ENCODE results near the gene IFT25. TPM values are rescaled to one million over a fixed set of nuclear protein-coding genes. Genes with fewer than 3 reads are reported as not detected.

IFT25 gene
- total and polyA plus RNA-seq, 2 of the 13 experiments (the other 11 are each of a cell fraction or from before 2014, with no cell fraction given): 19.7 to 48.0 TPM

GRCh38 chr1:53946252-53947171 is 1.0 kb upstream of the IFT25 start, which contains the start of gene LRRC42 (continued):
- TF ChIP-seq RERE (CRISPR knock-in tag; IDR thresholded peaks at IDR 0.05; ENCODE audit: low read depth) (no peak), DR1 (CRISPR knock-in tag; IDR thresholded peaks at IDR 0.05) (no peak), HNRNPL (IDR thresholded peaks at IDR 0.05; ENCODE audit: low read depth, low read length) (no peak), THAP8 (CRISPR knock-in tag; IDR thresholded peaks at IDR 0.05; ENCODE audit: borderline replicate concordance) (no peak), SNAPC4 (CRISPR knock-in tag; IDR thresholded peaks at IDR 0.05) (no peak), ZNF446 (CRISPR knock-in tag; IDR thresholded peaks at IDR 0.05) (0 out of 2 replicates have a peak, but pooled peaks have one; percentile 42), ZNF3 (CRISPR knock-in tag; IDR thresholded peaks at IDR 0.05) (no peak), SMYD3 (CRISPR knock-in tag; IDR thresholded peaks at IDR 0.05) (no peak), NFATC3 (CRISPR knock-in tag; IDR thresholded peaks at IDR 0.05) (no peak), ZMYM4 (CRISPR knock-in tag; IDR thresholded peaks at IDR 0.05) (peak; percentile 64; the same call in 1 of the 2 replicates), RARA (CRISPR knock-in tag; IDR thresholded peaks at IDR 0.05) (no peak), RCOR2 (CRISPR knock-in tag; IDR thresholded peaks at IDR 0.05) (no peak), MAZ (IDR thresholded peaks at IDR 0.05; ENCODE audit: borderline replicate concordance, low read depth, low read length) (peak; percentile 75; the same call in 1 of the 2 replicates), MAZ (CRISPR knock-in tag; IDR thresholded peaks at IDR 0.05; ENCODE audit: low read depth) (0 out of 2 replicates have a peak, but pooled peaks have one; percentile 58), ZNF292 (CRISPR knock-in tag; IDR thresholded peaks at IDR 0.05; ENCODE audit: borderline replicate concordance, low read depth) (no peak), ESRRA (CRISPR knock-in tag; IDR thresholded peaks at IDR 0.05; ENCODE audit: low read depth) (no peak; the same call in 1 of the 2 replicates), ZFP36 (IDR thresholded peaks at IDR 0.05; ENCODE audit: borderline replicate concordance, low read depth, low read length, partially characterized antibody) (no peak), ATF7-NPFF (CRISPR knock-in tag; IDR thresholded peaks at IDR 0.05; ENCODE audit: low read depth) (no peak)

All from HepG2 (cell line).